Measurements from ENCODE around the gene FCGR2B.
"Not testable (repeated sequence)": the region's sequence is repeated elsewhere in the genome, so short reads cannot be mapped to it uniquely, and the experiment has no call there.

The FCGR2B gene

DNA sequence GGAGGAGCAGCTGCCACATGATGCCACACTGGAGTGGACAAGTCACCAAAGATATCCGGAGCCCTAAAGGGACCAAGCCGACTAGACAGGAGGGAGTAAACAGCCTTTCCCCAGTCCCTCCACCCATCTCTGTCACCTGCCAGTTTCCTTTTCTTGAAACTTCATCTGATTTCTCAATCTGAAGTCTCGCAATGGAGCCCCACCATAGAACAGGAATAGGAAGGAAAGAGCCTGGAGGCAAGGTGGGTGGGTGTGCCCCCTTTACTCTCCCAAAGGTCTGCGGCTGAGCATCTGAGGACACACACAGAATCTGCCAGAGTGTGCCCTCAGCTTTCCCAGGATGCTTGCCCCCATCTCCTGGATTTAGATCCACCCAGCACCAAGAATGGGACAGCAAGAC, 31.9 kb upstream of the FCGR2B start, which contains the start of gene FCGR3B:
FCGR3B (minus strand) TSS at position 101 of the 400 bp plus-strand sequence; CDS start at position 19, 82 bp downstream.
- Histone ChIP-seq H3K9me3 (ENCODE audit: insufficient read depth, low read length) (no peaks in the 10 kb centered on the region), H3K9ac (ENCODE audit: insufficient read length, low read depth) (no peak within 1 kb of the TSS), H3K27me3 (ENCODE audit: insufficient read depth, insufficient read length) (no peaks in the 10 kb centered on the region), H3K4me3 (ENCODE audit: insufficient read length, low read depth) (no peak within 1 kb of the TSS), H3K4me1 (ENCODE audit: insufficient read depth, insufficient read length) (no peaks in the 10 kb centered on the region), H3K36me3 (ENCODE audit: insufficient read depth, insufficient read length, low read length) (no peaks in the 10 kb centered on the region)
- TF ChIP-seq YY1 (IDR thresholded peaks at IDR 0.05; ENCODE audit: insufficient read depth, insufficient read length): no peak
- no peak for TF ChIP-seq ZNF274 (IDR thresholded peaks at IDR 0.05; ENCODE audit: low read depth, low read length)
- DNase-seq (ENCODE audit: low read depth, low spot score): no peak

DNA sequence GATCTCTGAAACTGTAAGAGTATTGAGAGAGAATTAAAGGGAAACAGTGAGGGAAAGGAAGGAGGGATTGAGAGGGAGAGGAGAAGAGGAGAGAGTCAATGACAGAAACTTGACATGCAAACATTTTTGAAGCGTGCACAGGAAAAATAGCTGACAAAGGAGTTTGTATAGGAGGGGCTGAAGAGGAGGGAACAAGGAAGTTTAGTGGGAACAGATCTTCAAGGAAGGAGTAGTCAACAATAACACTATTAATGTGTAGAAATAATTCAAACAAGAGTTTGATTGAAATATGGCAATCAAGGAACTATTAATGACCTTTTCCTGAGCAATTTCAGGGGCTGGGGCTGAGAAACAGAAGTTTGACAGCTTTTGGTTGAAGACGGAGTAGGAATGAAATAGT, 27.9 kb upstream of the FCGR2B start:
- H3K9me3 ChIP-seq (ENCODE audit: insufficient read depth, low read length); H3K4me1 ChIP-seq (ENCODE audit: insufficient read depth, insufficient read length); DNase-seq (ENCODE audit: low read depth, low spot score); H3K27me3 ChIP-seq (ENCODE audit: insufficient read depth, insufficient read length); H3K9ac ChIP-seq (ENCODE audit: insufficient read length, low read depth); H3K4me3 ChIP-seq (ENCODE audit: insufficient read length, low read depth); H3K36me3 ChIP-seq (ENCODE audit: insufficient read depth, insufficient read length, low read length): not testable (repeated sequence)

DNA sequence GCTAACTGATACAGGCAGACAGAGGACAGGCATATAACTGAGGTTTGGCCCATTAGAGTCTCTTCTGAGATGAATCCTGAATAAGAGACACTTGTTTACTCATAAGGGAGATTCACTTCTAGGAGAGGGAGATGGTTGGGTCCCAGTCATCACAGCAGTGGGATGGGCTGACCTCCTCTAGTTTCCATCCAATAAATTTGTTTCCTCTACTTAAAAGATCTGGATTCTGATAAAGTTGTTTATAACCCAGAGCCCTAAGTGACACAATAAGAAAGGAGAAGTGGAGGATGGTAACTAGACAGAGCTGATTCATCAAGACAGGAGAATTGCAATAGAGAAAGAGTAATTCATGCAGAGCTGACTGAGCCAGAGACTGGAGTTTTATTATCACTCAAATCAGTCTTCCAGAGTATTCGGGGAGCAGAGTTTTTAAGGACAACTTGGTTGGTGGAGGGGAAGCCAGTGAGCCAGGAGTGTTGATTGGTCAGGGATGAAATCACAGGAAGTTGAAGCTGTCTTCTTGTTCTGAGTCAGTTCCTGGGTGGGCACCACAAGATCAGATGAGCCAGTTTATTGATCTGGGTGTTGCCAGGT, 26.7 kb upstream of the FCGR2B start:
- H3K9ac ChIP-seq (ENCODE audit: insufficient read length, low read depth); H3K9me3 ChIP-seq (ENCODE audit: insufficient read depth, low read length); H3K4me1 ChIP-seq (ENCODE audit: insufficient read depth, insufficient read length); H3K4me3 ChIP-seq (ENCODE audit: insufficient read length, low read depth); H3K27me3 ChIP-seq (ENCODE audit: insufficient read depth, insufficient read length); H3K36me3 ChIP-seq (ENCODE audit: insufficient read depth, insufficient read length, low read length); DNase-seq (ENCODE audit: low read depth, low spot score): not testable (repeated sequence)

DNA sequence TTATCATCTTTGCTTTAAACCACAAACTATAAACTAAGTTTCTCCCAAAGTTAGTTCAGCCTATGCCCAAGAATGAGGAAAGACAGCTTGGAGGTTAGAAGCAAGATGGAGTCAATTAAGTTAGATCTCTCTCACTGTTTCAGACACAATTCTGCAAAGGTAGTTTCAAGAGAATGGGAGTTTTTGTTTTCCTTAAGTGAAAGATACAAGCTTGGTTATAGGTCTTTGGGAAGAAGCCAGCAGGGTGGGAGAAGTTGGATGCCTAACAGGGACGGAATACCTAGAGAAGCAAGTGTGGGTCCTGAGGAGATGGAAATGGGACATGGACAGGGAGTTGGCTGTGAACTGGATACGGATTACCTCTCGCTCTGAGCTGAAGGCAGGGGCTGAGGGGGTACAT, 26.0 kb upstream of the FCGR2B start:
- not testable (repeated sequence) for H3K9me3 ChIP-seq (ENCODE audit: insufficient read depth, low read length); H3K9ac ChIP-seq (ENCODE audit: insufficient read length, low read depth); H3K36me3 ChIP-seq (ENCODE audit: insufficient read depth, insufficient read length, low read length); H3K4me1 ChIP-seq (ENCODE audit: insufficient read depth, insufficient read length); DNase-seq (ENCODE audit: low read depth, low spot score); H3K4me3 ChIP-seq (ENCODE audit: insufficient read length, low read depth); H3K27me3 ChIP-seq (ENCODE audit: insufficient read depth, insufficient read length)

DNA sequence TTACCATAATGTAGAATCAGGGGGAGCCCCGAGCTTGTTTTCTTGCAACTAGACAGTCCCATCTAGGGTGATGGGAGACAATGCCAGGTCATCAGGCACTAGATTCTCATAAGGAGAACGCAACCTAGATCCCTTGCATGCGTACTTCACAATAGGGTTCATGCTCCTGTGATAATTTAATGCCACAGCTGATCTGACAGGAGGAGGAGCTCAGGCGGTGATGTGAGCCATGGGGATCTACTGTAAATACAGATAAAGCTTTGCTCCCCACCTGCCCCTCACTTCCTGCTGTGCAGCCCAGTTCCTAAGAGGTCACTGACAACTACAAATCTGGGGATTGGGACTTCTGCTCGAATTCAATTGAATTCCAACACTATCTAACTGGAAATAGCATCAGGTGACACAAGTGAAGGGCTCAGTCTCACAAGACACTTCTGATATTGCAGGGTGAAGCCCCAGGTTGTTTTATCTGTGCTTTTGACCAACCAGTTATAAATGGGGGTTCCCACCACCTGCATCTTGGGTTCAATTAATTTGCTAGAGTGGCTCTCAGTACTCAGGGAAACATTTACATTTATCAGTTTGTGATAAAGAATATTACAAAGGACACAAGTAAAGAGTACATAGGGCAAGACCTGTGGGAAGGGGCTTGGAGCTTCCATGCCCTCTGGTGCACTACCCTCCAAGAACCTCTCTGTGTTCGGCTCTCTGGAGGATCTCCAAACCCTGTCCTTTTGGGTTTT, 24.5 kb upstream of the FCGR2B start:
- H3K4me1 ChIP-seq (ENCODE audit: insufficient read depth, insufficient read length); H3K27me3 ChIP-seq (ENCODE audit: insufficient read depth, insufficient read length); H3K9me3 ChIP-seq (ENCODE audit: insufficient read depth, low read length); DNase-seq (ENCODE audit: low read depth, low spot score); H3K36me3 ChIP-seq (ENCODE audit: insufficient read depth, insufficient read length, low read length); H3K4me3 ChIP-seq (ENCODE audit: insufficient read length, low read depth); H3K9ac ChIP-seq (ENCODE audit: insufficient read length, low read depth): not testable (repeated sequence)

DNA sequence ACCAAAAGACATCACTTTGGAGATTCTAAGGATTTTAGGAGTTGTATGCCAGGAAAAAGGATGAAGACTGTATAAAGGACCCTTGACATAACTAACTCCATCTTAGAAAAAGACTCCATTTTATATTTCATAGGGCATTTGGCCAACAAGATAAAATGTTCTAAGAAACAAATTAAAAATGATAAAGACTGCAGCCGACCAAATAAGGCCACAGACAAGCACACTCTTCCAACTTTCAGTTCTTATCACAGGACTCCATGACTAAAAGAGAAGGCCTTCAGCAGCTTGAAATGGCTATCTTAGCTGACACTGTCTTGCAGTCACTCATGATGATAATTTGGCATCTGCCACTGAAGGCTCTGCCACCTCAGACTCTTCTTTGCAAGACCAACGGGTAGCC, 23.7 kb upstream of the FCGR2B start:
- not testable (repeated sequence) for H3K9ac ChIP-seq (ENCODE audit: insufficient read length, low read depth); H3K36me3 ChIP-seq (ENCODE audit: insufficient read depth, insufficient read length, low read length); H3K4me3 ChIP-seq (ENCODE audit: insufficient read length, low read depth)

DNA sequence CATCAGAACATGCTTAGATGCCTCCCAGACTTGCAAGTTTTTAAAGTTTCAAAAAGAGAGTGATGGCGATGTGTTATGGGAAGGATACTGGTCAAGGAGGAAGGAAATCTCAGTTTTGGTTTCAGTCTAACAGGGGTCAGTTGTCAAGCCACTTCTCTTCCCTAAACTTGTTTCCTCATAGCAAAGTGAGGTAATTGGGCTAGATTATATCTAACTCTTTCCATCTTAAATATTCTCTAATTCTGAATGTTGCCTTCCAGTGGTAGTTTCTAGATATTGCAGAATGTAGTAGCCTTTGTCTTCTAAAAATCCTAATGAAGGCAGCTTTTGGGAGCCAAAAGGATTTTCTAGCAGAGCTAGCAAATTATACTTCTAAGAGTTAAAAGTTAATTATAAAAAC, 20.2 kb upstream of the FCGR2B start:
- H3K9ac ChIP-seq (ENCODE audit: insufficient read length, low read depth); H3K9me3 ChIP-seq (ENCODE audit: insufficient read depth, low read length); H3K4me3 ChIP-seq (ENCODE audit: insufficient read length, low read depth); H3K36me3 ChIP-seq (ENCODE audit: insufficient read depth, insufficient read length, low read length); H3K27me3 ChIP-seq (ENCODE audit: insufficient read depth, insufficient read length); DNase-seq (ENCODE audit: low read depth, low spot score); H3K4me1 ChIP-seq (ENCODE audit: insufficient read depth, insufficient read length): not testable (repeated sequence)

More for the DNA sequence above, 23.7 kb upstream of the FCGR2B start:
- H3K27me3 ChIP-seq (ENCODE audit: insufficient read depth, insufficient read length); H3K4me1 ChIP-seq (ENCODE audit: insufficient read depth, insufficient read length); H3K9me3 ChIP-seq (ENCODE audit: insufficient read depth, low read length); DNase-seq (ENCODE audit: low read depth, low spot score): not testable (repeated sequence)

DNA sequence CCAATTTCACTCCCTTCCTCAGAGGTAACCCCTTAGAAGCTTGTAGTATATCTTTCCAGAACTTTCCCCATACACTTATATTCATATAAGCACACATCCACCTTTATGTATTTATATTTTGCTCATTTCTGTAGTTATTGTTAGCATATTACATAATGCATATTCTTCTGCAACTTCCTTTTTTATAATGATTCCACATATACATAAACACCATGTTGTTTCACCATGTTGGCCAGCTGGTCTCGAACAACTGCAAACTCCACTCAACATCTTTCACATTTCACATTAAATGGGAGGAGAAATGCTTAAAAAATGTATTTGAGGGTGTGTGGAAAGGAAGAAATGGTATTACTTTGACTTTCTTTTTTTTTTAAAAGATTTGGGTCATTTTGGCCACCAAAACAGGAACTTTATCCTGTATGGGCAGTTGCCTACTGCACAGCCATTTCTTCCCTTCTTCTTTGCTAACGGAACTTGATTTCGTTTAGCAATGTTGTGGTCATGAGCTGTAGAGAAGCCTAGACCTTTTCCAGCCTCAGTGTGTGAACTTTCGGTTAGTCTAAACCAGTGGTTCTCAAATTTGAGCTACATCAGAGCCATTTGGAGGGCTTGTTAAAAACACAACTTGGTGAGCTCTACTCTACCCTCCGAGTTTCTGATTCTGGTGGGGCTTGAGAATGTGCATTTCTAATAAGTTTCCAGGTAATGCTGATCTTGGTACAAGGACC, 19.3 kb upstream of the FCGR2B start:
- not testable (repeated sequence) for H3K9ac ChIP-seq (ENCODE audit: insufficient read length, low read depth); H3K4me1 ChIP-seq (ENCODE audit: insufficient read depth, insufficient read length); DNase-seq (ENCODE audit: low read depth, low spot score)

DNA sequence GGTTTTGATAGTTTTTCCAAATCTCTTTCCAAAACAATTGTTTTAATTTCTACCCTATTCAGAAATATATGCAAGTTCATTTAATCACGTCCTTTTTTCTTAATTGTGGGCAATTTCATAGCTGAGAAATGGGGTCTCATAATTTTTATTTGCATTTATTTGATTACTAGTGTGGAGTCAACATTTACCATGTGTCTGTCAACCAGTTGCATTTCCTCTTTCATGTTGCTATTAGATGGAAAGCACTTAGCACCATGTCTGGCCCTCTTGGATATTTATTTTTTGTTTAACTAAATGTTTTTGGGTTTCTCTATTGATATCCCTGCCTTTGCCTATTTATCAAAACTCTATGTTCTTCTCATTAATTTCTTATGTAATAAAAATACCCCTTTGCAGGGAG, 18.1 kb upstream of the FCGR2B start:
- H3K9ac ChIP-seq (ENCODE audit: insufficient read length, low read depth); H3K4me3 ChIP-seq (ENCODE audit: insufficient read length, low read depth); DNase-seq (ENCODE audit: low read depth, low spot score); H3K4me1 ChIP-seq (ENCODE audit: insufficient read depth, insufficient read length); H3K36me3 ChIP-seq (ENCODE audit: insufficient read depth, insufficient read length, low read length); H3K27me3 ChIP-seq (ENCODE audit: insufficient read depth, insufficient read length); H3K9me3 ChIP-seq (ENCODE audit: insufficient read depth, low read length): not testable (repeated sequence)

More for the DNA sequence above, 19.3 kb upstream of the FCGR2B start:
- not testable (repeated sequence) for H3K27me3 ChIP-seq (ENCODE audit: insufficient read depth, insufficient read length); H3K36me3 ChIP-seq (ENCODE audit: insufficient read depth, insufficient read length, low read length); H3K9me3 ChIP-seq (ENCODE audit: insufficient read depth, low read length); H3K4me3 ChIP-seq (ENCODE audit: insufficient read length, low read depth)

DNA sequence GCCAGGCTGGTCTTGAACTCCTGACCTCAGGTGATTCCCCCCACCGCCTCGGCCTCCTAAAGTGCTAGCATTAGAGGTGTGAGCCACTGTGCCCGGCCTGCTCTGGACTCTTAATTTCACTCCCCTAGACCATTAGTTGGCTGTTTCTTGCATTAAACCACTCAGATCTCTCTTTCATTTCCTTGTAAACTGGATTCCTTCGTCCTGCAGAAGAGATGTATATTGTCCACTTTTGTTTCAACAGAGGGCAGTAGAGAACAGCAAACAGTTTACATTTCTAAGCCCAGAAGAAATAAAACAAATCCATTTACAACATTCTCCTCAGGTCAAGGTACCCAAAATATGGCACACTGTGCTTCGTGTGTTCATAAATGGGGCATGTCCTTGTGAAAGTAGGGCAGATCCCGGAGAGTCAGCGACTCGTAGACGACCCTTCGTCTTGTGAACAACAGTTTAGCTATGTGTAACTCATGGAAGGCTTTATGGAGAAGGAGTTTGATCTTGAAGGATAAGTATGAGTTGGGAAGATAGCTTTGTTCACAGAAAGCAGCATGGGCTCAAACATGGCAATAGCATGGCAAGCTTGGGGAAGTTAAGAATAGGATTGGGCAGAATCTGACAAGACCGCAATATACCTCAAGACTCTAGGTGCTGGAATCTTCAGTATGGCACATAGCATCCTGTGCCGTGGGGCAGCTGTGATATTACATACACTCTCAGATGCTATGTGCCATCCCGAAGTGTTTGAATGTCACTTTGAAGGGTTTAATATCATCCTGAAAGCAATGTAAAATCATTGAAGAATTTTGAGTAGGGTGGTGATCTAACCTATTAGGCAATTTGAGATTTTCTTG, 15.2 kb upstream of the FCGR2B start:
- not testable (repeated sequence) for H3K9ac ChIP-seq (ENCODE audit: insufficient read length, low read depth); H3K27me3 ChIP-seq (ENCODE audit: insufficient read depth, insufficient read length); DNase-seq (ENCODE audit: low read depth, low spot score); H3K9me3 ChIP-seq (ENCODE audit: insufficient read depth, low read length); H3K4me1 ChIP-seq (ENCODE audit: insufficient read depth, insufficient read length); H3K36me3 ChIP-seq (ENCODE audit: insufficient read depth, insufficient read length, low read length); H3K4me3 ChIP-seq (ENCODE audit: insufficient read length, low read depth)

DNA sequence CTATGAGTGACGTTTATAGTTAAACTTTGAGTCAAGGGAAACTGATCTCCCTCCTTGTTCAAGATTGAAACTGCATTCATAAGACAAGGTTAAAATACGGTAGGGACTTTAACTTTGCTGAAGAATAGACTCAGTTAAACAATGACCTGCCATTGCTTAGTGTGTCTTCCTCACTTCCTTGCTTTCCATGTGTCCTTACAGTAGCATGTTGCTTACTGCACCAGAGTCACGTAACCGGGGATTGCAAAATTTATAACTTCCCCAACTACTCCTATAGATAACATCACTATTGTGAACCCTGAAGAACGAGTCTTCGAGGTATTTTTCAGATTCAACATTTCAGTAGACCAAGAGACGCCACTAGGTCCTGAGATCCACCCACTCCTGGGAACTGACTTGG, 9.4 kb upstream of the FCGR2B start:
- not testable (repeated sequence) for DNase-seq (ENCODE audit: low read depth, low spot score); H3K4me3 ChIP-seq (ENCODE audit: insufficient read length, low read depth); H3K4me1 ChIP-seq (ENCODE audit: insufficient read depth, insufficient read length); H3K9me3 ChIP-seq (ENCODE audit: insufficient read depth, low read length); H3K36me3 ChIP-seq (ENCODE audit: insufficient read depth, insufficient read length, low read length); H3K9ac ChIP-seq (ENCODE audit: insufficient read length, low read depth); H3K27me3 ChIP-seq (ENCODE audit: insufficient read depth, insufficient read length)

Data from NT2/D1 (cell line).